Activated T-cell treated with anti-CD3 and anti-CD28 coated beads for 48 hours (primary cell): ENCODE results near the gene INTS14.
"Not testable (repeated sequence)": the region's sequence is repeated elsewhere in the genome, so short reads cannot be mapped to it uniquely, and the experiment has no call there.

Source experiments
- DNase-seq: peaks from one replicate; pipeline ENCODE4 v3.0.0-alpha.2; 2020; ENCODE audit warnings: low read depth

The INTS14 gene

GRCh38 chr15:65578904-65579728 lies 31.8 kb downstream of the INTS14 start:
- DNase-seq: no peak

GRCh38 chr15:65577129-65577996 lies 33.6 kb downstream of the INTS14 start:
- no peak for DNase-seq

GRCh38 chr15:65576664-65577063 lies 34.3 kb downstream of the INTS14 start:
- DNase-seq: no peak

GRCh38 chr15:65571971-65572370 lies 39.0 kb downstream of the INTS14 start:
- no peak for DNase-seq

GRCh38 chr15:65569728-65570127 lies 41.2 kb downstream of the INTS14 start:
- DNase-seq: no peak

- DNase-seq: no peak
Observed at GRCh38 chr15:65561934-65562333, 49.0 kb downstream of the INTS14 start.

- DNase-seq: no peak
Observed at GRCh38 chr15:65559941-65560340, 51.0 kb downstream of the INTS14 start.

GRCh38 chr15:65558997-65559760 lies 51.8 kb downstream of the INTS14 start:
- no peak for DNase-seq

- no peak for DNase-seq
Observed at GRCh38 chr15:65558336-65558735, 52.6 kb downstream of the INTS14 start.

GRCh38 chr15:65556622-65557021 lies 54.3 kb downstream of the INTS14 start:
- no peak for DNase-seq

- no peak for DNase-seq
Observed at GRCh38 chr15:65553691-65554090, 57.2 kb downstream of the INTS14 start.

- not testable (repeated sequence) for DNase-seq
Observed at GRCh38 chr15:65552851-65553250, 58.1 kb downstream of the INTS14 start.

GRCh38 chr15:65551183-65551582 lies 59.7 kb downstream of the INTS14 start:
- no peak for DNase-seq

- DNase-seq: no peak
Observed at GRCh38 chr15:65550681-65551098, 60.2 kb downstream of the INTS14 start.

- not testable (repeated sequence) for DNase-seq
Observed at GRCh38 chr15:65549288-65549687, 61.6 kb downstream of the INTS14 start.

GRCh38 chr15:65547841-65548240 lies 63.1 kb downstream of the INTS14 start:
- DNase-seq: no peak

GRCh38 chr15:65541231-65541820 lies 69.6 kb downstream of the INTS14 start:
- DNase-seq: no peak

- no peak for DNase-seq
Observed at GRCh38 chr15:65540314-65540713, 70.6 kb downstream of the INTS14 start.

GRCh38 chr15:65535192-65535591 lies 75.7 kb downstream of the INTS14 start:
- no peak for DNase-seq

- no peak for DNase-seq
Observed at GRCh38 chr15:65533057-65533756, 77.7 kb downstream of the INTS14 start.

GRCh38 chr15:65532738-65533051 lies 78.2 kb downstream of the INTS14 start:
- DNase-seq: no peak
